MM.1S (cell line): Measurements from ENCODE around the gene TSSK3.

Experiments used
- CTCF ChIP-seq: fragments of 300-600 bp; sonication (generic); IDR thresholded peaks from 2 replicates; pipeline ENCODE4 v1.5.1; 2016; ENCODE audit warnings: antibody characterized with exemption, low read length, mixed read lengths
- EZH2 ChIP-seq: fragments of 300-600 bp; sonication (generic); optimal IDR thresholded peaks from 2 replicates; pipeline ENCODE3; 2017; ENCODE audit warnings: low read depth, mild to moderate bottlenecking, antibody characterized with exemption, low read length, mixed read lengths
- EZH2phosphoT487 ChIP-seq: fragments of 300-600 bp; sonication (generic); IDR thresholded peaks from 2 replicates; pipeline ENCODE4 v1.6.1; 2018; ENCODE audit warnings: antibody characterized with exemption, low read length

DNA sequence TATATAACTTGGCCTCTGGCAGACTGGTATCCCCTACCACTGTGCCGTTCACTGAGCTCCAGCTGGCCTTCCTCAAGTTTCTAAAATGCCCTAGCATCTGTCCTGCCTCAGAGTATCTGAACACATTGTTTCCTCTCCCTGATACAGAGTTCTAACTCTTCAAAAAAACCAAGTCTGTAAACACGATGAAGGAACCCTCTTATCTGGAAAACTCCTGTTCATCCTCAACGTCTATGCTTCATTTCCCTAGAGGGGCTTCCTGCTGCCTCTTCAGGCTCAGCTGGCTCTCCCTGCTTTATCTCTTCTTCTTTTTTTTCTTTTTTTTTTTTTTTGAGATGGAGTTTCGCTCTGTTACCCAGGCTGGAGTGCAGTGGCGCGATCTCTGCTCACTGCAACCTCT is 26.3 kb downstream of the TSSK3 start:
- TF ChIP-seq EZH2 (no peak), CTCF (no peak), EZH2phosphoT487 (no peak)
